GM23338 (cell line): ENCODE measurements around the gene MED12L. TPM values are rescaled to one million over a fixed set of nuclear protein-coding genes. Genes with fewer than 3 reads are reported as not detected.

Source experiments
- ATAC-seq: fragments of 200-7000 bp; cut with Tn5 transposase; 3 replicates; pipeline ENCODE4 v1.9.1; 2020
- DNase-seq: peaks from one replicate; pipeline ENCODE4 v3.0.0-alpha.2; 2015; ENCODE audit warnings: low spot score
- H2AFZ ChIP-seq: fragments of 200-600 bp; sonication (generic); 2 replicates; pipeline ENCODE4 v1.8.0; 2016; ENCODE audit warnings: antibody characterized with exemption, mild to moderate bottlenecking, moderate library complexity
- H3F3A ChIP-seq: fragments of 200-600 bp; sonication (generic); replicated peaks from 2 replicates; pipeline ENCODE4 v1.8.0; 2017; ENCODE audit warnings: antibody characterized with exemption, mixed run types, low read depth
- H3K27ac ChIP-seq: fragments of 200-600 bp; sonication (generic); 2 replicates; pipeline ENCODE4 v1.6.1; 2016; ENCODE audit warnings: low read depth
- H3K27me3 ChIP-seq: fragments of 200-600 bp; sonication (generic); 2 replicates; pipeline ENCODE4 v1.8.0; 2016; ENCODE audit warnings: mild to moderate bottlenecking, mixed run types, moderate library complexity; ENCODE audit not compliant: insufficient read depth
- H3K36me3 ChIP-seq: fragments of 200-600 bp; sonication (generic); 2 replicates; pipeline ENCODE4 v1.8.0; 2016; ENCODE audit warnings: mild to moderate bottlenecking; ENCODE audit not compliant: insufficient read depth
- H3K4me1 ChIP-seq: fragments of 200-600 bp; sonication (generic); 2 replicates; pipeline ENCODE4 v1.8.0; 2016; ENCODE audit warnings: mild to moderate bottlenecking, moderate library complexity; ENCODE audit not compliant: insufficient read depth
- H3K4me2 ChIP-seq: fragments of 200-600 bp; sonication (generic); 2 replicates; pipeline ENCODE4 v1.7.1; 2017; ENCODE audit warnings: mixed run types
- H3K4me3 ChIP-seq: fragments of 200-600 bp; sonication (generic); 2 replicates; pipeline ENCODE4 v1.6.1; 2016; ENCODE audit warnings: mixed run types
- H3K79me2 ChIP-seq: fragments of 200-600 bp; sonication (generic); replicated peaks from 2 replicates; pipeline ENCODE4 v1.8.0; 2017; ENCODE audit warnings: mild to moderate bottlenecking; ENCODE audit not compliant: insufficient read depth
- H3K9me2 ChIP-seq: fragments of 200-600 bp; sonication (generic); 2 replicates; pipeline ENCODE4 v1.8.0; 2017; ENCODE audit not compliant: insufficient read depth
- H4K20me1 ChIP-seq: fragments of 200-600 bp; sonication (generic); replicated peaks from 2 replicates; pipeline ENCODE4 v1.8.0; 2017; ENCODE audit warnings: mild to moderate bottlenecking; ENCODE audit not compliant: insufficient read depth
- H3K27ac Mint-ChIP-seq: 2 replicates; pipeline ENCODE4 v1.8.0; 2020; ENCODE audit warnings: inconsistent platforms, mild to moderate bottlenecking, moderate library complexity, mixed read lengths
- H3K27me3 Mint-ChIP-seq: 3 replicates; pipeline ENCODE4 v1.8.0; 2022; ENCODE audit warnings: low read depth, mild to moderate bottlenecking, moderate library complexity, mixed read lengths, inconsistent platforms; ENCODE audit not compliant: insufficient read depth, poor library complexity
- H3K36me3 Mint-ChIP-seq: 3 replicates; pipeline ENCODE4 v1.8.0; 2021; ENCODE audit warnings: low read depth, mild to moderate bottlenecking, inconsistent platforms, moderate library complexity, mixed read lengths
- H3K4me1 Mint-ChIP-seq: 3 replicates; pipeline ENCODE4 v1.8.0; 2020; ENCODE audit warnings: mild to moderate bottlenecking, inconsistent platforms, mixed read lengths
- H3K4me3 Mint-ChIP-seq: 3 replicates; pipeline ENCODE4 v1.8.0; 2021; ENCODE audit warnings: moderate library complexity, mild to moderate bottlenecking, inconsistent platforms, mixed read lengths
- H3K9me3 Mint-ChIP-seq: 3 replicates; pipeline ENCODE4 v1.8.0; 2020; ENCODE audit warnings: moderate library complexity, mild to moderate bottlenecking, inconsistent platforms, mixed read lengths
- CREB1 ChIP-seq: fragments of 250-450 bp; sonication (Bioruptor Pico); IDR thresholded peaks from 2 replicates; pipeline ENCODE4 v1.5.0; 2020; ENCODE audit warnings: low read depth, mild to moderate bottlenecking, moderate library complexity
- EZH2 ChIP-seq: fragments of 200-600 bp; sonication (generic); IDR thresholded peaks from one replicate; pipeline ENCODE4 v1.8.0; 2017; ENCODE audit warnings: antibody characterized with exemption, mild to moderate bottlenecking, low read depth; ENCODE audit not compliant: unreplicated experiment
- EZH2phosphoT487 ChIP-seq: fragments of 200-600 bp; sonication (generic); IDR thresholded peaks from one replicate; pipeline ENCODE4 v1.8.1; 2018; ENCODE audit warnings: antibody characterized with exemption; ENCODE audit not compliant: unreplicated experiment
- JUNB ChIP-seq: IDR thresholded peaks from one replicate; pipeline ENCODE4 v1.6.1; 2016; ENCODE audit warnings: antibody characterized with exemption; ENCODE audit not compliant: unreplicated experiment
- ZNF331 ChIP-seq: fragments of 250-450 bp; sonication (Bioruptor Pico); IDR thresholded peaks from 2 replicates; pipeline ENCODE4 v1.5.0; 2020; ENCODE audit warnings: low read depth, mild to moderate bottlenecking, moderate library complexity
- polyA plus RNA-seq: library from polyadenylated mRNA; unstranded; fragments of >200 nt; fragmentation: Nextera tagmentation; extraction: Ambion mirVana; gene quantifications from 2 replicates; pipeline ENCODE4 v1.2.1, GENCODE V29; 2016
- total RNA-seq: library from RNA; depleted of rRNA; stranded (reverse); fragments of >200 nt; shearing (Covaris generic); gene quantifications from 2 replicates; pipeline ENCODE4 v1.2.3, GENCODE V29; 2014
- TF ChIP-seq, protein P1 (sequence below), 2 experiments: fragments of 200-600 bp in 1 of 2; sonication (generic) in 1 of 2; conservative IDR thresholded peaks; 2 replicates each; pipeline versions ENCODE4 v1.5.1 to v1.6.1; 2016 to 2017; ENCODE audit warnings: antibody characterized with exemption in 2 of 2, low read depth in 2 of 2, mild to moderate bottlenecking in 2 of 2, moderate library complexity in 1 of 2
- TF ChIP-seq, protein P2 (sequence below): IDR thresholded peaks from one replicate; pipeline ENCODE4 v1.6.1; 2018; ENCODE audit warnings: antibody characterized with exemption; ENCODE audit not compliant: unreplicated experiment
- TF ChIP-seq, protein P3 (sequence below): fragments of 250-450 bp; sonication (Bioruptor Pico); IDR thresholded peaks from 2 replicates; pipeline ENCODE4 v1.5.0; 2020; ENCODE audit warnings: mild to moderate bottlenecking, moderate library complexity

Gene MED12L
- total and polyA plus RNA-seq, 2 experiments from 2014 or later, result 5.7 to 25.0 TPM

DNA sequence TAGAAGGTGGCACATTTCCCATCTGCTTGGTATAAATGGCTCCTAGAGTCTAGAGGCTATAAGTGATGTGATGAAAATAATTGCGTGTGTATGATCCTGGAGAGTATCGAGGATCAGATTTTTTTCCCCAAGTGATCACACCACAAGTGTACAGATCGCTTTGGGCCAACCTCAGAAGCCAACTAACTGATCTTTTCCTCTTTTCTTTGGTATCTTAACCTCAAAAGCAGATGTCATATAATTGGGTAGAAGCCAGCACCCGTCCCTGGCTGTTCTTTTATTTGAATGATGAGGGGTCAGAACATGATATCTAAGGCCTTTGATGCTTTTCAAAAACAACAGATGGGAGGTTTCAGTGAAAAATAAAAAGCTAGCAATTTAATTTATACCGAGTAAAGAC, 189.6 kb downstream of the MED12L start:
- Histone ChIP-seq H3K4me3 (no peak overlapping the region), H3K27me3 (no peaks in the 10 kb centered on the region), H4K20me1 (no peaks in the 10 kb centered on the region; the same call in 1 of the 2 replicates), H3K9me2 (no peaks in the 10 kb centered on the region), H3F3A (no peaks in the 10 kb centered on the region), H2AFZ (no peak overlapping the region), H3K4me2 (no peak overlapping the region), H3K36me3 (no peaks in the 10 kb centered on the region), H3K79me2 (no peaks in the 10 kb centered on the region), H3K4me1 (no peaks in the 10 kb centered on the region), H3K27ac (no peak overlapping the region)
- Mint-ChIP-seq H3K4me3 (no peak overlapping the region), H3K27ac (no peak overlapping the region), H3K36me3 (no peaks in the 10 kb centered on the region), H3K4me1 (peaks cover 9% of the 10 kb centered on the region), H3K27me3 (peaks cover 3% of the 10 kb centered on the region), H3K9me3 (no peaks in the 10 kb centered on the region)
- DNase-seq (no peak), ATAC-seq (no peak)
- TF ChIP-seq EZH2 (no peak), JUNB (no peak), ZNF331 (CRISPR knock-in tag) (no peak)

DNA sequence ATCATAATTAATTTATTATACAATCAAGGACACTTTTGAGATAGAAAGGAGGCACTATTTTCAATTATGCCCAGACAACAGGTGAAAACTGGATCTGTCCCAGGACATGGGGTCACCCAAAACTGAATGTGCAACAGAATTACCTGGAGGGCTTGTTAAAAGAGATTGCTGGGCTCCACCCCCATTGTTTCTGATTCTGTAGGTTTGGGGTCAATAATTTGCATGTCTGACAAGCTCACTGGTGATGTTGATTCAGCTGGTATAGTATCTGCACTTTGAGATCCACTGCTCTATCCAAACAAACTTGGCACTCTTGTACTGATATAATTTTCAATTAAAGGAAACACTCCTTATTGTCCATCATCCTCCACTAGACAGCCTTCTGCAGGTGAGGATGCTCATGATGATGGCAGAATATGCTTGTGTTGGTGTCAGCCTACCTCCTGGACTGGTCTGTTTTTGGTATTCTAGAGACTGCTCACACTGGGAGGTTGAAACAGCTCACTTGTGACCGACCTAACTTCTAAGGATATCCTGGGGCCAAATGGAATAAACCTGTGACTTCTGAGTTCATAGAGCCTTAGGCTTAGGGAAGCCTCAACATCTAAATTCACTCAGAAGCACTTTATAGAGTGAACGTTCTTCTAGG, 190.7 kb downstream of the MED12L start:
- Mint-ChIP-seq H3K4me1 (peaks cover 6% of the 10 kb centered on the region), H3K9me3 (no peaks in the 10 kb centered on the region), H3K4me3 (no peak overlapping the region), H3K36me3 (no peaks in the 10 kb centered on the region), H3K27me3 (peaks cover 3% of the 10 kb centered on the region), H3K27ac (no peak overlapping the region)
- H3K4me3 ChIP-seq, result no peak overlapping the region
- no peaks in the 10 kb centered on the region; the same call in 1 of the 2 replicates for H4K20me1 ChIP-seq
- no peak overlapping the region for H2AFZ ChIP-seq
- ATAC-seq, result no peak
- no peak for DNase-seq
- no peaks in the 10 kb centered on the region for H3K4me1 ChIP-seq
- H3K36me3 ChIP-seq, result no peaks in the 10 kb centered on the region
- H3F3A ChIP-seq, result no peaks in the 10 kb centered on the region
- H3K27me3 ChIP-seq, result no peaks in the 10 kb centered on the region
- H3K79me2 ChIP-seq, result no peaks in the 10 kb centered on the region
- H3K27ac ChIP-seq, result no peak overlapping the region
- no peak overlapping the region for H3K4me2 ChIP-seq
- H3K9me2 ChIP-seq, result no peaks in the 10 kb centered on the region
- TF ChIP-seq, protein P1, sequence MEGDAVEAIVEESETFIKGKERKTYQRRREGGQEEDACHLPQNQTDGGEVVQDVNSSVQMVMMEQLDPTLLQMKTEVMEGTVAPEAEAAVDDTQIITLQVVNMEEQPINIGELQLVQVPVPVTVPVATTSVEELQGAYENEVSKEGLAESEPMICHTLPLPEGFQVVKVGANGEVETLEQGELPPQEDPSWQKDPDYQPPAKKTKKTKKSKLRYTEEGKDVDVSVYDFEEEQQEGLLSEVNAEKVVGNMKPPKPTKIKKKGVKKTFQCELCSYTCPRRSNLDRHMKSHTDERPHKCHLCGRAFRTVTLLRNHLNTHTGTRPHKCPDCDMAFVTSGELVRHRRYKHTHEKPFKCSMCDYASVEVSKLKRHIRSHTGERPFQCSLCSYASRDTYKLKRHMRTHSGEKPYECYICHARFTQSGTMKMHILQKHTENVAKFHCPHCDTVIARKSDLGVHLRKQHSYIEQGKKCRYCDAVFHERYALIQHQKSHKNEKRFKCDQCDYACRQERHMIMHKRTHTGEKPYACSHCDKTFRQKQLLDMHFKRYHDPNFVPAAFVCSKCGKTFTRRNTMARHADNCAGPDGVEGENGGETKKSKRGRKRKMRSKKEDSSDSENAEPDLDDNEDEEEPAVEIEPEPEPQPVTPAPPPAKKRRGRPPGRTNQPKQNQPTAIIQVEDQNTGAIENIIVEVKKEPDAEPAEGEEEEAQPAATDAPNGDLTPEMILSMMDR (conservative IDR thresholded peaks at IDR 0.05; ENCODE audit: low read depth in 2 of 2), result no peak
- TF ChIP-seq CREB1 (CRISPR knock-in tag) (no peak), JUNB (no peak), EZH2phosphoT487 (no peak)
- TF ChIP-seq, protein P2, sequence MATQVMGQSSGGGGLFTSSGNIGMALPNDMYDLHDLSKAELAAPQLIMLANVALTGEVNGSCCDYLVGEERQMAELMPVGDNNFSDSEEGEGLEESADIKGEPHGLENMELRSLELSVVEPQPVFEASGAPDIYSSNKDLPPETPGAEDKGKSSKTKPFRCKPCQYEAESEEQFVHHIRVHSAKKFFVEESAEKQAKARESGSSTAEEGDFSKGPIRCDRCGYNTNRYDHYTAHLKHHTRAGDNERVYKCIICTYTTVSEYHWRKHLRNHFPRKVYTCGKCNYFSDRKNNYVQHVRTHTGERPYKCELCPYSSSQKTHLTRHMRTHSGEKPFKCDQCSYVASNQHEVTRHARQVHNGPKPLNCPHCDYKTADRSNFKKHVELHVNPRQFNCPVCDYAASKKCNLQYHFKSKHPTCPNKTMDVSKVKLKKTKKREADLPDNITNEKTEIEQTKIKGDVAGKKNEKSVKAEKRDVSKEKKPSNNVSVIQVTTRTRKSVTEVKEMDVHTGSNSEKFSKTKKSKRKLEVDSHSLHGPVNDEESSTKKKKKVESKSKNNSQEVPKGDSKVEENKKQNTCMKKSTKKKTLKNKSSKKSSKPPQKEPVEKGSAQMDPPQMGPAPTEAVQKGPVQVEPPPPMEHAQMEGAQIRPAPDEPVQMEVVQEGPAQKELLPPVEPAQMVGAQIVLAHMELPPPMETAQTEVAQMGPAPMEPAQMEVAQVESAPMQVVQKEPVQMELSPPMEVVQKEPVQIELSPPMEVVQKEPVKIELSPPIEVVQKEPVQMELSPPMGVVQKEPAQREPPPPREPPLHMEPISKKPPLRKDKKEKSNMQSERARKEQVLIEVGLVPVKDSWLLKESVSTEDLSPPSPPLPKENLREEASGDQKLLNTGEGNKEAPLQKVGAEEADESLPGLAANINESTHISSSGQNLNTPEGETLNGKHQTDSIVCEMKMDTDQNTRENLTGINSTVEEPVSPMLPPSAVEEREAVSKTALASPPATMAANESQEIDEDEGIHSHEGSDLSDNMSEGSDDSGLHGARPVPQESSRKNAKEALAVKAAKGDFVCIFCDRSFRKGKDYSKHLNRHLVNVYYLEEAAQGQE, result no peak
- TF ChIP-seq, protein P3, sequence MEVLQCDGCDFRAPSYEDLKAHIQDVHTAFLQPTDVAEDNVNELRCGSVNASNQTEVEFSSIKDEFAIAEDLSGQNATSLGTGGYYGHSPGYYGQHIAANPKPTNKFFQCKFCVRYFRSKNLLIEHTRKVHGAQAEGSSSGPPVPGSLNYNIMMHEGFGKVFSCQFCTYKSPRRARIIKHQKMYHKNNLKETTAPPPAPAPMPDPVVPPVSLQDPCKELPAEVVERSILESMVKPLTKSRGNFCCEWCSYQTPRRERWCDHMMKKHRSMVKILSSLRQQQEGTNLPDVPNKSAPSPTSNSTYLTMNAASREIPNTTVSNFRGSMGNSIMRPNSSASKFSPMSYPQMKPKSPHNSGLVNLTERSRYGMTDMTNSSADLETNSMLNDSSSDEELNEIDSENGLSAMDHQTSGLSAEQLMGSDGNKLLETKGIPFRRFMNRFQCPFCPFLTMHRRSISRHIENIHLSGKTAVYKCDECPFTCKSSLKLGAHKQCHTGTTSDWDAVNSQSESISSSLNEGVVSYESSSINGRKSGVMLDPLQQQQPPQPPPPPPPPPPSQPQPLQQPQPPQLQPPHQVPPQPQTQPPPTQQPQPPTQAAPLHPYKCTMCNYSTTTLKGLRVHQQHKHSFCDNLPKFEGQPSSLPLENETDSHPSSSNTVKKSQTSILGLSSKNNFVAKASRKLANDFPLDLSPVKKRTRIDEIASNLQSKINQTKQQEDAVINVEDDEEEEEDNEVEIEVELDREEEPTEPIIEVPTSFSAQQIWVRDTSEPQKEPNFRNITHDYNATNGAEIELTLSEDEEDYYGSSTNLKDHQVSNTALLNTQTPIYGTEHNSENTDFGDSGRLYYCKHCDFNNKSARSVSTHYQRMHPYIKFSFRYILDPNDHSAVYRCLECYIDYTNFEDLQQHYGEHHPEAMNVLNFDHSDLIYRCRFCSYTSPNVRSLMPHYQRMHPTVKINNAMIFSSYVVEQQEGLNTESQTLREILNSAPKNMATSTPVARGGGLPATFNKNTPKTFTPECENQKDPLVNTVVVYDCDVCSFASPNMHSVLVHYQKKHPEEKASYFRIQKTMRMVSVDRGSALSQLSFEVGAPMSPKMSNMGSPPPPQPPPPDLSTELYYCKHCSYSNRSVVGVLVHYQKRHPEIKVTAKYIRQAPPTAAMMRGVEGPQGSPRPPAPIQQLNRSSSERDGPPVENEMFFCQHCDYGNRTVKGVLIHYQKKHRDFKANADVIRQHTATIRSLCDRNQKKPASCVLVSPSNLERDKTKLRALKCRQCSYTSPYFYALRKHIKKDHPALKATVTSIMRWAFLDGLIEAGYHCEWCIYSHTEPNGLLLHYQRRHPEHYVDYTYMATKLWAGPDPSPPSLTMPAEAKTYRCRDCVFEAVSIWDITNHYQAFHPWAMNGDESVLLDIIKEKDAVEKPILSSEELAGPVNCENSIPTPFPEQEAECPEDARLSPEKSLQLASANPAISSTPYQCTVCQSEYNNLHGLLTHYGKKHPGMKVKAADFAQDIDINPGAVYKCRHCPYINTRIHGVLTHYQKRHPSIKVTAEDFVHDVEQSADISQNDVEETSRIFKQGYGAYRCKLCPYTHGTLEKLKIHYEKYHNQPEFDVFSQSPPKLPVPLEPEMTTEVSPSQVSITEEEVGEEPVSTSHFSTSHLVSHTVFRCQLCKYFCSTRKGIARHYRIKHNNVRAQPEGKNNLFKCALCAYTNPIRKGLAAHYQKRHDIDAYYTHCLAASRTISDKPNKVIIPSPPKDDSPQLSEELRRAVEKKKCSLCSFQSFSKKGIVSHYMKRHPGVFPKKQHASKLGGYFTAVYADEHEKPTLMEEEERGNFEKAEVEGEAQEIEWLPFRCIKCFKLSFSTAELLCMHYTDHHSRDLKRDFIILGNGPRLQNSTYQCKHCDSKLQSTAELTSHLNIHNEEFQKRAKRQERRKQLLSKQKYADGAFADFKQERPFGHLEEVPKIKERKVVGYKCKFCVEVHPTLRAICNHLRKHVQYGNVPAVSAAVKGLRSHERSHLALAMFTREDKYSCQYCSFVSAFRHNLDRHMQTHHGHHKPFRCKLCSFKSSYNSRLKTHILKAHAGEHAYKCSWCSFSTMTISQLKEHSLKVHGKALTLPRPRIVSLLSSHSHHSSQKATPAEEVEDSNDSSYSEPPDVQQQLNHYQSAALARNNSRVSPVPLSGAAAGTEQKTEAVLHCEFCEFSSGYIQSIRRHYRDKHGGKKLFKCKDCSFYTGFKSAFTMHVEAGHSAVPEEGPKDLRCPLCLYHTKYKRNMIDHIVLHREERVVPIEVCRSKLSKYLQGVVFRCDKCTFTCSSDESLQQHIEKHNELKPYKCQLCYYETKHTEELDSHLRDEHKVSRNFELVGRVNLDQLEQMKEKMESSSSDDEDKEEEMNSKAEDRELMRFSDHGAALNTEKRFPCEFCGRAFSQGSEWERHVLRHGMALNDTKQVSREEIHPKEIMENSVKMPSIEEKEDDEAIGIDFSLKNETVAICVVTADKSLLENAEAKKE (CRISPR knock-in tag), result no peak
